HepG2 (cell line): Measurements from ENCODE around the gene SBNO2. TPM values are rescaled to one million over a fixed set of nuclear protein-coding genes. Genes with fewer than 3 reads are reported as not detected.

Experiments
- ATF7-NPFF ChIP-seq: sonication (generic); formaldehyde crosslinking; IDR thresholded peaks from 2 replicates; pipeline ENCODE4 v1.8.1; 2023; ENCODE audit warnings: mild to moderate bottlenecking, low read depth, missing genetic modification reagents, moderate library complexity
- DPF2 ChIP-seq: sonication (generic); formaldehyde crosslinking; IDR thresholded peaks from 2 replicates; pipeline ENCODE4 v1.4.0; 2020; ENCODE audit warnings: mild to moderate bottlenecking, low read depth, missing genetic modification reagents, borderline replicate concordance
- GPN1 ChIP-seq: sonication (generic); formaldehyde crosslinking; IDR thresholded peaks from 2 replicates; pipeline ENCODE4 v1.5.1; 2020; ENCODE audit warnings: missing genetic modification reagents, borderline replicate concordance
- HMG20B ChIP-seq: conservative IDR thresholded peaks from 2 replicates; pipeline ENCODE4 v1.6.1; 2016; ENCODE audit warnings: missing genetic modification reagents, missing compliant biosample characterization
- NFYC ChIP-seq: IDR thresholded peaks from 2 replicates; pipeline ENCODE4 v1.6.1; 2016; ENCODE audit warnings: missing genetic modification reagents, missing compliant biosample characterization
- PAX8 ChIP-seq: sonication (generic); formaldehyde crosslinking; IDR thresholded peaks from 2 replicates; pipeline ENCODE4 v1.8.0; 2022; ENCODE audit warnings: mild to moderate bottlenecking, missing genetic modification reagents, borderline replicate concordance
- RXRA ChIP-seq: sonication (generic); formaldehyde crosslinking; IDR thresholded peaks from 2 replicates; pipeline ENCODE4 v1.5.1; 2020; ENCODE audit warnings: missing genetic modification reagents
- STAG1 ChIP-seq: sonication (generic); formaldehyde crosslinking; IDR thresholded peaks from 2 replicates; pipeline ENCODE4 v1.4.0; 2020; ENCODE audit warnings: missing genetic modification reagents
- TCF7L2 ChIP-seq: IDR thresholded peaks from 2 replicates; pipeline ENCODE4 v1.6.1; 2011; ENCODE audit warnings: mild to moderate bottlenecking, low read depth, low read length, moderate library complexity
- ZFYVE20 ChIP-seq: sonication (generic); formaldehyde crosslinking; IDR thresholded peaks from 2 replicates; pipeline ENCODE4 v1.8.0; 2023; ENCODE audit warnings: low read depth, mild to moderate bottlenecking, moderate library complexity, missing genetic modification reagents, borderline replicate concordance
- ZKSCAN8 ChIP-seq: IDR thresholded peaks from 2 replicates; pipeline ENCODE4 v1.6.1; 2016; ENCODE audit warnings: borderline replicate concordance, missing genetic modification reagents, missing compliant biosample characterization
- ZMYM3 ChIP-seq: sonication (generic); formaldehyde crosslinking; IDR thresholded peaks from 2 replicates; pipeline ENCODE4 v1.5.1; 2020; ENCODE audit warnings: mild to moderate bottlenecking, missing genetic modification reagents
- ZNF205 ChIP-seq: IDR thresholded peaks from 2 replicates; pipeline ENCODE4 v1.6.1; 2018; ENCODE audit warnings: missing biosample characterization, missing genetic modification reagents
- ZNF235 ChIP-seq: sonication (generic); formaldehyde crosslinking; IDR thresholded peaks from 2 replicates; pipeline ENCODE4 v1.8.1; 2023; ENCODE audit warnings: mild to moderate bottlenecking, missing genetic modification reagents, borderline replicate concordance
- ZNF274 ChIP-seq: sonication (generic); formaldehyde crosslinking; IDR thresholded peaks from 2 replicates; pipeline ENCODE4 v1.5.1; 2020; ENCODE audit warnings: mild to moderate bottlenecking, missing genetic modification reagents
- ZNF34 ChIP-seq: sonication (generic); formaldehyde crosslinking; IDR thresholded peaks from 2 replicates; pipeline ENCODE4 v1.4.0; 2020; ENCODE audit warnings: mild to moderate bottlenecking, missing genetic modification reagents, borderline replicate concordance
- ZNF546 ChIP-seq: sonication (generic); formaldehyde crosslinking; conservative IDR thresholded peaks from 2 replicates; pipeline ENCODE4 v1.8.1; 2023; ENCODE audit warnings: mild to moderate bottlenecking, missing genetic modification reagents
- ZNF550 ChIP-seq: sonication (generic); formaldehyde crosslinking; IDR thresholded peaks from 2 replicates; pipeline ENCODE4 v1.4.0; 2020; ENCODE audit warnings: mild to moderate bottlenecking, missing genetic modification reagents, borderline replicate concordance
- ZNF7 ChIP-seq: IDR thresholded peaks from 2 replicates; pipeline ENCODE4 v1.6.1; 2016; ENCODE audit warnings: missing biosample characterization, missing genetic modification reagents
- polyA plus RNA-seq, 8 experiments: library from polyadenylated mRNA; depleted of rRNA in 3 of 8; stranded (reverse) in 7 of 8; unstranded in 1 of 8; fragments of >200 nt; fragmentation: Illumina TruSeq in 4 of 8; extraction: Trizol in 4 of 8; gene quantifications; 2 replicates each; pipeline versions ENCODE4 v1.2.1 to v1.2.3, GENCODE V29; 2011 to 2016; ENCODE audit warnings: low read depth in 4 of 8, missing spikeins in 1 of 8, mixed read lengths in 1 of 8; ENCODE audit not compliant: insufficient read depth in 1 of 8
- total RNA-seq, 5 experiments: library from RNA; depleted of rRNA; stranded (reverse); fragments of >200 nt; fragmentation: Illumina TruSeq; extraction: Trizol; gene quantifications; 2 replicates each; pipeline ENCODE4 v1.2.3, GENCODE V29; 2016; ENCODE audit warnings: low read depth in 1 of 5
- TF ChIP-seq, protein P1 (sequence below): IDR thresholded peaks from 2 replicates; pipeline ENCODE4 v1.6.1; 2018; ENCODE audit warnings: missing genetic modification reagents
- TF ChIP-seq, protein P2 (sequence below): sonication (generic); formaldehyde crosslinking; IDR thresholded peaks from 2 replicates; pipeline ENCODE4 v1.4.0; 2020; ENCODE audit warnings: mild to moderate bottlenecking, missing genetic modification reagents
- TF ChIP-seq, protein P3 (sequence below): sonication (generic); formaldehyde crosslinking; IDR thresholded peaks from 2 replicates; pipeline ENCODE4 v1.5.0; 2020; ENCODE audit warnings: mild to moderate bottlenecking, missing genetic modification reagents
- TF ChIP-seq, protein P4 (sequence below): IDR thresholded peaks from 2 replicates; pipeline ENCODE4 v1.6.1; 2012; ENCODE audit warnings: low read length, improper control_type of control experiment

Gene SBNO2
- total and polyA plus RNA-seq, 2 of the 13 experiments (the other 11 are each of a cell fraction or from before 2014, with no cell fraction given) = 8.6 to 10.4 TPM

DNA sequence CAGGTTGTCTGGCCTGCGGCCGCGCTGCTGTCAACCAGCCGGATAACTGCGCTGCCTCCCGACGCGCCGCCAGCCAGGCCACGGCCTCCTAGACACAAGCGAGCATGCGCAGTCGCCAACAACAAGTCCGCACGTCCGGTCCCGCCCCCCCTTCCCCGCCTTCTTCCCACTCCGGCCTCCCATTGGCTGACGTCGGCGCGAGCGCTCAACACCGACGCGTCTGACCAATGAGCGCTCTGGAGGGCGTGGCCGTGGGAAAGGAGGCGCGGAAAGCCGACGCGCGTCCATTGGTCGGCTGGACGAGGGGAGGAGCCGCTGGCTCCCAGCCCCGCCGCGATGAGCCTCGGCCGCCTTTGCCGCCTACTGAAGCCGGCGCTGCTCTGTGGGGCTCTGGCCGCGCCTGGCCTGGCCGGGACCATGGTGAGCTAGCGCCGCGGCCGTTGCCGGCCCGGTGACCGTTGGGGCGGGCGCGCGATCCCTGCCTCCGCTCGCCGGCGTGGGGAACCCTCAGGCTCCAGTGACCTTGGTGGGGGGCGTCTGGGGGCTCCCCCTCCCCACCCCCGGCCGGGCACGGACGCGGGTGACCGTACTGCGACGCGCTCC lies 70.3 kb downstream of the SBNO2 start, which contains the start of gene GPX4 (continued):
- TF ChIP-seq HMG20B (no peak), ZNF274 (CRISPR knock-in tag) (no peak), DPF2 (CRISPR knock-in tag) (no peak), TCF7L2 (no peak), ZNF7 (CRISPR knock-in tag) (no peak), ZNF235 (CRISPR knock-in tag) (0 out of 2 replicates have a peak, but pooled peaks have one; percentile 62), STAG1 (no peak; the same call in 1 of the 2 replicates), ZNF34 (CRISPR knock-in tag) (no peak), NFYC (CRISPR knock-in tag) (peak; percentile 92), ZNF550 (CRISPR knock-in tag) (no peak), ZMYM3 (CRISPR knock-in tag) (no peak), ATF7-NPFF (peak; percentile 41; the same call in 1 of the 2 replicates), ZNF205 (CRISPR knock-in tag) (peak; percentile 100), ZKSCAN8 (CRISPR knock-in tag) (no peak), ZNF546 (peak; percentile 68; the same call in 1 of the 2 replicates), ZFYVE20 (CRISPR knock-in tag) (no peak), PAX8 (CRISPR knock-in tag) (no peak), RXRA (CRISPR knock-in tag) (no peak), GPN1 (CRISPR knock-in tag) (no peak)
- TF ChIP-seq, protein P1, sequence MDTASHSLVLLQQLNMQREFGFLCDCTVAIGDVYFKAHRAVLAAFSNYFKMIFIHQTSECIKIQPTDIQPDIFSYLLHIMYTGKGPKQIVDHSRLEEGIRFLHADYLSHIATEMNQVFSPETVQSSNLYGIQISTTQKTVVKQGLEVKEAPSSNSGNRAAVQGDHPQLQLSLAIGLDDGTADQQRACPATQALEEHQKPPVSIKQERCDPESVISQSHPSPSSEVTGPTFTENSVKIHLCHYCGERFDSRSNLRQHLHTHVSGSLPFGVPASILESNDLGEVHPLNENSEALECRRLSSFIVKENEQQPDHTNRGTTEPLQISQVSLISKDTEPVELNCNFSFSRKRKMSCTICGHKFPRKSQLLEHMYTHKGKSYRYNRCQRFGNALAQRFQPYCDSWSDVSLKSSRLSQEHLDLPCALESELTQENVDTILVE (CRISPR knock-in tag) = no peak; the same call in 1 of the 2 replicates
- TF ChIP-seq, protein P2, sequence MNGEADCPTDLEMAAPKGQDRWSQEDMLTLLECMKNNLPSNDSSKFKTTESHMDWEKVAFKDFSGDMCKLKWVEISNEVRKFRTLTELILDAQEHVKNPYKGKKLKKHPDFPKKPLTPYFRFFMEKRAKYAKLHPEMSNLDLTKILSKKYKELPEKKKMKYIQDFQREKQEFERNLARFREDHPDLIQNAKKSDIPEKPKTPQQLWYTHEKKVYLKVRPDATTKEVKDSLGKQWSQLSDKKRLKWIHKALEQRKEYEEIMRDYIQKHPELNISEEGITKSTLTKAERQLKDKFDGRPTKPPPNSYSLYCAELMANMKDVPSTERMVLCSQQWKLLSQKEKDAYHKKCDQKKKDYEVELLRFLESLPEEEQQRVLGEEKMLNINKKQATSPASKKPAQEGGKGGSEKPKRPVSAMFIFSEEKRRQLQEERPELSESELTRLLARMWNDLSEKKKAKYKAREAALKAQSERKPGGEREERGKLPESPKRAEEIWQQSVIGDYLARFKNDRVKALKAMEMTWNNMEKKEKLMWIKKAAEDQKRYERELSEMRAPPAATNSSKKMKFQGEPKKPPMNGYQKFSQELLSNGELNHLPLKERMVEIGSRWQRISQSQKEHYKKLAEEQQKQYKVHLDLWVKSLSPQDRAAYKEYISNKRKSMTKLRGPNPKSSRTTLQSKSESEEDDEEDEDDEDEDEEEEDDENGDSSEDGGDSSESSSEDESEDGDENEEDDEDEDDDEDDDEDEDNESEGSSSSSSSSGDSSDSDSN (CRISPR knock-in tag) = peak; percentile 93
- TF ChIP-seq, protein P3, sequence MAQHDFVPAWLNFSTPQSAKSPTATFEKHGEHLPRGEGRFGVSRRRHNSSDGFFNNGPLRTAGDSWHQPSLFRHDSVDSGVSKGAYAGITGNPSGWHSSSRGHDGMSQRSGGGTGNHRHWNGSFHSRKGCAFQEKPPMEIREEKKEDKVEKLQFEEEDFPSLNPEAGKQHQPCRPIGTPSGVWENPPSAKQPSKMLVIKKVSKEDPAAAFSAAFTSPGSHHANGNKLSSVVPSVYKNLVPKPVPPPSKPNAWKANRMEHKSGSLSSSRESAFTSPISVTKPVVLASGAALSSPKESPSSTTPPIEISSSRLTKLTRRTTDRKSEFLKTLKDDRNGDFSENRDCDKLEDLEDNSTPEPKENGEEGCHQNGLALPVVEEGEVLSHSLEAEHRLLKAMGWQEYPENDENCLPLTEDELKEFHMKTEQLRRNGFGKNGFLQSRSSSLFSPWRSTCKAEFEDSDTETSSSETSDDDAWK (CRISPR knock-in tag) = no peak
- TF ChIP-seq, protein P4, sequence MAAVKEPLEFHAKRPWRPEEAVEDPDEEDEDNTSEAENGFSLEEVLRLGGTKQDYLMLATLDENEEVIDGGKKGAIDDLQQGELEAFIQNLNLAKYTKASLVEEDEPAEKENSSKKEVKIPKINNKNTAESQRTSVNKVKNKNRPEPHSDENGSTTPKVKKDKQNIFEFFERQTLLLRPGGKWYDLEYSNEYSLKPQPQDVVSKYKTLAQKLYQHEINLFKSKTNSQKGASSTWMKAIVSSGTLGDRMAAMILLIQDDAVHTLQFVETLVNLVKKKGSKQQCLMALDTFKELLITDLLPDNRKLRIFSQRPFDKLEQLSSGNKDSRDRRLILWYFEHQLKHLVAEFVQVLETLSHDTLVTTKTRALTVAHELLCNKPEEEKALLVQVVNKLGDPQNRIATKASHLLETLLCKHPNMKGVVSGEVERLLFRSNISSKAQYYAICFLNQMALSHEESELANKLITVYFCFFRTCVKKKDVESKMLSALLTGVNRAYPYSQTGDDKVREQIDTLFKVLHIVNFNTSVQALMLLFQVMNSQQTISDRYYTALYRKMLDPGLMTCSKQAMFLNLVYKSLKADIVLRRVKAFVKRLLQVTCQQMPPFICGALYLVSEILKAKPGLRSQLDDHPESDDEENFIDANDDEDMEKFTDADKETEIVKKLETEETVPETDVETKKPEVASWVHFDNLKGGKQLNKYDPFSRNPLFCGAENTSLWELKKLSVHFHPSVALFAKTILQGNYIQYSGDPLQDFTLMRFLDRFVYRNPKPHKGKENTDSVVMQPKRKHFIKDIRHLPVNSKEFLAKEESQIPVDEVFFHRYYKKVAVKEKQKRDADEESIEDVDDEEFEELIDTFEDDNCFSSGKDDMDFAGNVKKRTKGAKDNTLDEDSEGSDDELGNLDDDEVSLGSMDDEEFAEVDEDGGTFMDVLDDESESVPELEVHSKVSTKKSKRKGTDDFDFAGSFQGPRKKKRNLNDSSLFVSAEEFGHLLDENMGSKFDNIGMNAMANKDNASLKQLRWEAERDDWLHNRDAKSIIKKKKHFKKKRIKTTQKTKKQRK = no peak
